ENCODE data around the gene TUT7. TPM values are rescaled to one million over a fixed set of nuclear protein-coding genes. Genes with fewer than 3 reads are reported as not detected.

Gene TUT7
- total and polyA plus RNA-seq, 8 donors, result 11.9 to 143 (median 46.2) TPM

DNA sequence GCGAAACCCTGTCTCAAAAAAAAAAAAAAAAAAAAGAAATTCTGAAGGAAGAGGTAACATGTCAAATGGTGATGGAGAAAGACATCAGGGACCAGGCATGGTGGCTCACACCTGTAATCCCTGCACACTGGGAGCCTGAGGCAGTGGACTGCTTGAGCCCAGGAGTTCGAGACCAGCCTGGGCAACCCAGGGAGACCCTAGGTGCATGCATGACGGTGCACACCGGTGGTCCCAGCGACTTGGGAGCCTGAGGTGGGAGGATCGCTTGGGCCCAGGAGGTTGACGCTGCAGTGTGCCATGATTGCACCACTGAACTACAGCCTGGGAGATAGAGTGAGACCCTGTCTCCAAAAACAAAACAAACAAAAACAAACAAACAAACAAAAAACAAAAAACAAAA lies 73.6 kb downstream of the TUT7 start:
- H3K4me3 ChIP-seq, result peak overlapping the region in 2 of 4 donors; percentile 89
- TF ChIP-seq POLR2A (IDR thresholded peaks at IDR 0.05) (no peak), EP300 (IDR thresholded peaks at IDR 0.05) (no peak), POLR2AphosphoS5 (IDR thresholded peaks at IDR 0.05) (no peak)
- TF ChIP-seq, protein P1, sequence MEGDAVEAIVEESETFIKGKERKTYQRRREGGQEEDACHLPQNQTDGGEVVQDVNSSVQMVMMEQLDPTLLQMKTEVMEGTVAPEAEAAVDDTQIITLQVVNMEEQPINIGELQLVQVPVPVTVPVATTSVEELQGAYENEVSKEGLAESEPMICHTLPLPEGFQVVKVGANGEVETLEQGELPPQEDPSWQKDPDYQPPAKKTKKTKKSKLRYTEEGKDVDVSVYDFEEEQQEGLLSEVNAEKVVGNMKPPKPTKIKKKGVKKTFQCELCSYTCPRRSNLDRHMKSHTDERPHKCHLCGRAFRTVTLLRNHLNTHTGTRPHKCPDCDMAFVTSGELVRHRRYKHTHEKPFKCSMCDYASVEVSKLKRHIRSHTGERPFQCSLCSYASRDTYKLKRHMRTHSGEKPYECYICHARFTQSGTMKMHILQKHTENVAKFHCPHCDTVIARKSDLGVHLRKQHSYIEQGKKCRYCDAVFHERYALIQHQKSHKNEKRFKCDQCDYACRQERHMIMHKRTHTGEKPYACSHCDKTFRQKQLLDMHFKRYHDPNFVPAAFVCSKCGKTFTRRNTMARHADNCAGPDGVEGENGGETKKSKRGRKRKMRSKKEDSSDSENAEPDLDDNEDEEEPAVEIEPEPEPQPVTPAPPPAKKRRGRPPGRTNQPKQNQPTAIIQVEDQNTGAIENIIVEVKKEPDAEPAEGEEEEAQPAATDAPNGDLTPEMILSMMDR (IDR thresholded peaks at IDR 0.05), result no peak
- WGBS, 5 donors, result 91 to 97% (median 95%) methylated on average over 7 of the region's 7 CpGs

DNA sequence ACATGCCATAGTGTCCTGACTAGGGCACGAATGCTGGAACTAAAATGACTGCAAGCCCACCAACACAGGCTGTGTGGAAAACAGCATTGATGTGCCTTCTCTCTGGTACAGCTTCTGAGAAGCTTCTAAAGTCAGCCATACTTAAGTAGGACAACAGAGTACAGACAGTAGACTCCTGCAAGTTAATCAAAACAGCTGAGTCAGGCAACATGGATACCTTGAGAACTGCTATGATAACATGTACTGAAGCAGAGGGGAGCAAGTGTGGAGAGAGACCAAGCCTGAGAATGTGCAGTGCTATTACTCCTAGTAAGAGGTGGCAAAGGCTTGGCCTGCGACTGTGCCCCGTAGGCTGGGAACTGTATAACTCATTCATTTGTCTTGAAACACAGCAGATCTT lies 74.4 kb downstream of the TUT7 start:
- no peaks in the 10 kb centered on the region for H3K27me3 ChIP-seq
- no peak for DNase-seq
- WGBS, 5 donors, result 68 to 83% (median 78%) methylated on average over 3 of the region's 3 CpGs
- H3K9me3 ChIP-seq, result no peaks in the 10 kb centered on the region
- H3K27ac ChIP-seq, result no peak overlapping the region
- no peak overlapping the region for H3K4me3 ChIP-seq
- peaks cover 21 to 69% (median 47%) of the 10 kb centered on the region in 4 donors for H3K4me1 ChIP-seq
- H3K36me3 ChIP-seq, result no peaks in the 10 kb centered on the region
- TF ChIP-seq, protein P1 (IDR thresholded peaks at IDR 0.05), result no peak
- TF ChIP-seq POLR2A (IDR thresholded peaks at IDR 0.05), result no peak
- TF ChIP-seq EP300 (IDR thresholded peaks at IDR 0.05), result no peak
- TF ChIP-seq POLR2AphosphoS5 (IDR thresholded peaks at IDR 0.05), result no peak
- intact Hi-C loops (cut with DNase I; ENCODE audit: low total_unique reads), result no loop called here

More for the DNA sequence above, 73.6 kb downstream of the TUT7 start:
- no peaks in the 10 kb centered on the region for H3K9me3 ChIP-seq
- DNase-seq, result no peak
- peaks cover 21 to 61% (median 43%) of the 10 kb centered on the region in 4 donors for H3K4me1 ChIP-seq
- no peaks in the 10 kb centered on the region for H3K36me3 ChIP-seq
- no peaks in the 10 kb centered on the region for H3K27me3 ChIP-seq
- no peak overlapping the region for H3K27ac ChIP-seq
- intact Hi-C loops (cut with DNase I; ENCODE audit: low total_unique reads), result no loop called here

DNA sequence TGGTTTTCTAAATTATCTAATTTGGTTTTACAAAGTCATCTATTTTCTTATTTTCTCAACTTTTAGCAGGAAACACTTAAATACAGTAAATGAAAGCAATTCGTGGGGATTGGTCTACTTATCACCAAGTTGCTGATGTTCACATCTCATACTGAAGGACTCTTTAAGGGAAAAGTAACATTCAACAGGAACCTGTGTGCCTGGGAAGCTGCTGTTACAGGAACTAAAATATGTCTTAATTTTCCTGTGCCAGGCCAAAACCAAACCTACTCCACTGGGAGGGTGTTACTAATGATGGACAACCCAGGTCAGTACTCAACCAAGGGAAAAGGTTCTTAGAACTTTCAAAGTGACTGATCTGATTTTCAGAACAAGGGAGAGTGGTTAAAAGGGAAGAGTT lies 77.1 kb downstream of the TUT7 start:
- H3K36me3 ChIP-seq, result peaks cover 6 to 20% (median 18%) of the 10 kb centered on the region in 4 donors
- no peak for DNase-seq
- TF ChIP-seq EP300 (IDR thresholded peaks at IDR 0.05), result no peak
- no peak for TF ChIP-seq POLR2A (IDR thresholded peaks at IDR 0.05)
- no peak for TF ChIP-seq POLR2AphosphoS5 (IDR thresholded peaks at IDR 0.05)
- TF ChIP-seq, protein P1 (IDR thresholded peaks at IDR 0.05), result no peak
- no peak overlapping the region for H3K4me3 ChIP-seq
- intact Hi-C loops (cut with DNase I; ENCODE audit: low total_unique reads), result no loop called here
- no peak overlapping the region for H3K27ac ChIP-seq
- peaks cover 16 to 68% (median 42%) of the 10 kb centered on the region in 4 donors for H3K4me1 ChIP-seq
- H3K27me3 ChIP-seq, result no peaks in the 10 kb centered on the region
- H3K9me3 ChIP-seq, result no peaks in the 10 kb centered on the region
- 45 to 77% (median 51%) methylated on average over 1 of the region's 1 CpG for WGBS, 5 donors

DNA sequence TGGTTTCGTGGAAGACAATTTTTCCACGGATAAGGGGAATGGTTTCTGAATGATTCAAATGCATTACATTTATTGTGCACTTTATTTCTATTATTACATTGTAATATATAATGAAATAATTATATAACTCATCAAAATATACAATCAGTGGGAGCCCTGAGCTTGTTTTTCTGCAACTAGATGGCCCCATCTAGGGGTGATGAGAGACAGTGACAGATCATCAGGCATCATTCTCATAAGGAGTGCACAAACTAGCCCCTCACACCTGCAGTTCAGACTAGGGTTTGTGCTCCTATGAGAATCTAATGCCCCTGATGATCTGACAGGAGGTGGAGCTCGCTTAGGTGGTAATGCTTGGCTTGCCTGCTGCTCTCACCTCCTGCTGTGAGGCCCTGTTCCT lies 78.2 kb downstream of the TUT7 start:
- Histone ChIP-seq H3K4me1 (peaks cover 15 to 60% (median 37%) of the 10 kb centered on the region in 4 donors), H3K27me3 (no peaks in the 10 kb centered on the region), H3K9me3 (no peaks in the 10 kb centered on the region), H3K4me3 (no peak overlapping the region), H3K27ac (no peak overlapping the region), H3K36me3 (peaks cover 6 to 31% (median 30%) of the 10 kb centered on the region in 4 donors)
- DNase-seq, result no peak
- 88 to 98% (median 91%) methylated on average over 3 of the region's 3 CpGs for WGBS, 5 donors
- TF ChIP-seq, protein P1 (IDR thresholded peaks at IDR 0.05), result no peak
- TF ChIP-seq POLR2A (IDR thresholded peaks at IDR 0.05) (no peak), EP300 (IDR thresholded peaks at IDR 0.05) (no peak), POLR2AphosphoS5 (IDR thresholded peaks at IDR 0.05) (no peak)
- intact Hi-C loops (cut with DNase I; ENCODE audit: low total_unique reads), result no loop called here
